ENCODE results near the gene WDTC1.

DNA sequence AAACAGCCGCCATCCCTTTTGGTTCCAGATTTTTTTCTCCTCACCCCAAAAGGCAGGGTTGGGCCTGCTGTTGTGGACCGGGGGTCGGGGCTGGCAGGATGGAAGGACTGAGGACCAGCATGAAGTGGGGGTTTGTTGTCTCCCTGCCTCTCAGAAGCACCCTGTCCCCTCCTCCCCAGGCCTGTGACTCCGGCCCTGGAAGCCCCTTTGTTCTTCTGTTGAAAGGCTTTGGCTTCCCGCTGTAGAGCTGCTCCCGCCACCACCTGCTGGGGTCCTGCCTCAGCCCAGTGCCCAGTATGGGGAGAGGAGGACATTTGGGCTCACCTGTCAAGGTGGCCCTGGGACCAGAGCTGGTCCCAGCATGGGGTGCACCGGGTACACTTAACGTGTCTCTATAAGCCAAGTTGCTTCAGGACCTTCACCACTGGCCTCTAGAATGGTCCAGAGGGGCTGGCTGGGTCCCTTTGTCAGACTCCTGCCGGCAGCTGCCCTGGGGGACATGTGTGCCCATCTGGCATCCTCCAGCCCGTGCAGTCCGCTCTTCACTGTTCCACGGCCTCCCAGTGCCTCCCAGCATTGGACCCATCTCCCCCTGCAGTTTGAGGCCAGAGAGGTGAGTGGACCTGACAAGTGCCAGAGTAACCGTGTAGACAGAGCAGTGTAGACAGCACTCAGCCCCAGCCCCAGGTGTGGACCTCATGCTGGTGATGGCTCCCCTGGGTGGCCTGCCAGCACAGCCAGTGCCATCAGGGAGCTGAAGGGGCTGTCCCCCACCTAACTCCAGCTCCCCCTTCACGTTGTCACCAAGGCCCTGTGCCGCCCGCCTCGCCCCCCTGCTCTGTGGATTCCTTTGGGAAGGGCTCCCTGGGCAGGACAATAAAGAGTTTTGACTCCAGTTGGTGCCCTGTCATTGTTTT, 101.3 kb downstream of the WDTC1 start:
- TF ChIP-seq, protein P1, sequence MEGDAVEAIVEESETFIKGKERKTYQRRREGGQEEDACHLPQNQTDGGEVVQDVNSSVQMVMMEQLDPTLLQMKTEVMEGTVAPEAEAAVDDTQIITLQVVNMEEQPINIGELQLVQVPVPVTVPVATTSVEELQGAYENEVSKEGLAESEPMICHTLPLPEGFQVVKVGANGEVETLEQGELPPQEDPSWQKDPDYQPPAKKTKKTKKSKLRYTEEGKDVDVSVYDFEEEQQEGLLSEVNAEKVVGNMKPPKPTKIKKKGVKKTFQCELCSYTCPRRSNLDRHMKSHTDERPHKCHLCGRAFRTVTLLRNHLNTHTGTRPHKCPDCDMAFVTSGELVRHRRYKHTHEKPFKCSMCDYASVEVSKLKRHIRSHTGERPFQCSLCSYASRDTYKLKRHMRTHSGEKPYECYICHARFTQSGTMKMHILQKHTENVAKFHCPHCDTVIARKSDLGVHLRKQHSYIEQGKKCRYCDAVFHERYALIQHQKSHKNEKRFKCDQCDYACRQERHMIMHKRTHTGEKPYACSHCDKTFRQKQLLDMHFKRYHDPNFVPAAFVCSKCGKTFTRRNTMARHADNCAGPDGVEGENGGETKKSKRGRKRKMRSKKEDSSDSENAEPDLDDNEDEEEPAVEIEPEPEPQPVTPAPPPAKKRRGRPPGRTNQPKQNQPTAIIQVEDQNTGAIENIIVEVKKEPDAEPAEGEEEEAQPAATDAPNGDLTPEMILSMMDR (IDR thresholded peaks at IDR 0.05 in 4 of 5, conservative IDR thresholded peaks at IDR 0.05 in 1 of 5): no peak
- no peak for TF ChIP-seq POLR2A (IDR thresholded peaks at IDR 0.05)
